Body of pancreas (tissue), 4 donors: ENCODE measurements around the gene MVB12B.

ENCODE experiments used
- CTCF ChIP-seq, 7 experiments: fragments of 450-650 bp in 4 of 7; fragments of 200-600 bp in 3 of 7; sonication (generic) in 3 of 7; IDR thresholded peaks; one replicate each; pipeline ENCODE4 v1.5.1; 2016 to 2019; ENCODE audit warnings: antibody characterized with exemption in 7 of 7
- POLR2A ChIP-seq, 3 donors: fragments of 450-650 bp; IDR thresholded peaks; one replicate each; pipeline ENCODE4 v1.6.1; 2016; ENCODE audit warnings: antibody characterized with exemption in 3 of 3, mild to moderate bottlenecking in 2 of 3

- TF ChIP-seq CTCF (IDR thresholded peaks at IDR 0.05), result no peak
- TF ChIP-seq POLR2A (IDR thresholded peaks at IDR 0.05), result no peak
Observed at GRCh38 chr9:126439402-126439765, 112.8 kb downstream of the MVB12B start.
